Measurements from ENCODE around the gene PAIP1.
"Not testable (repeated sequence)": the region's sequence is repeated elsewhere in the genome, so short reads cannot be mapped to it uniquely, and the experiment has no call there.

PAIP1 gene

GRCh38 chr5:43571237-43571636, 14.4 kb upstream of the PAIP1 start:
- DNase-seq (ENCODE audit: low read depth), result no peak

- DNase-seq (ENCODE audit: low read depth), result no peak
Measured at GRCh38 chr5:43570450-43571158, 13.7 kb upstream of the PAIP1 start.

DNA sequence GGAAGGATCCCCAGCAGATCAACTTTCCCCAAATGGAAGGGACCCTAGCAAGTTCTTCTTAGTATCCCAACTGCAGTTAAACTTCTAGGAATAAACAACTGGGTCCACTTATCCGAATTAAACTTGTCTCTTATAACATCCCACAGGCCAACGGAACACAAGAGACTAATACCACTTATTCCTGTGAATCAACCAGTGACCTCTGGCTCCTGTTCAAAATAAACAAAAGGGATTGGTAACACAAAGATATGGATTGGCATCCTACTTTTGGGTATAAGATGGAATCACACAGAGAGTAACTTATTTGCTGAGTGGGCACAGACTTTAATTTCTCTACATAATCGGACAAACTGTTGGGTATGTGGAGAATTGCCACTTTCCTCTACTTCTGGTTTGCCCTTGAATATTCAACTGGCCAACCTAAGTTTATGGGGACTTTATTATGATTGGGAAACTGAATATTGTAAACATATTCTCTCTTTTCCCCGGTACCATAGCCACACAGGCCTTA, 12.4 kb upstream of the PAIP1 start:
- no peak for DNase-seq (ENCODE audit: low read depth)

DNA sequence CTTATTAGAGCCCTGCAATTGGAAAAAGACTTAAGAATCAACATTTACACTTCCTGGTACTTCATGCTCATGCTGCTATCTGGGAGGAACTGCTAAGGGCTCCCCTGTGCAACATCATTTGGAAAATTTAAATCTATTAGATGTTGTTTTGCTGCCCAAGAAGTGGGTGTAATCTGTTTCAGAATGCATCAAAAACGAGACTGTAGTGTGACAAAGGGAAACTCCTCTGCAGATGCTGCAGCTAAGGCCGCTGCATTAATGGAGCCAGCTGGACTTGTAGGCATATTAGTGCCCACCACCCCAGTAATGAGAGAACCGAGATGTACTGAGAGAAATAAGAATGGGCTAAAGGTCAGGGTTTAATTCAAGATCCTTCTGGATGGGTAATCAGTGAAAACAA, 11.1 kb upstream of the PAIP1 start:
- DNase-seq (ENCODE audit: low read depth), result no peak

- no peak for DNase-seq (ENCODE audit: low read depth)
Measured at GRCh38 chr5:43565043-43565442, 8.2 kb upstream of the PAIP1 start.

DNA sequence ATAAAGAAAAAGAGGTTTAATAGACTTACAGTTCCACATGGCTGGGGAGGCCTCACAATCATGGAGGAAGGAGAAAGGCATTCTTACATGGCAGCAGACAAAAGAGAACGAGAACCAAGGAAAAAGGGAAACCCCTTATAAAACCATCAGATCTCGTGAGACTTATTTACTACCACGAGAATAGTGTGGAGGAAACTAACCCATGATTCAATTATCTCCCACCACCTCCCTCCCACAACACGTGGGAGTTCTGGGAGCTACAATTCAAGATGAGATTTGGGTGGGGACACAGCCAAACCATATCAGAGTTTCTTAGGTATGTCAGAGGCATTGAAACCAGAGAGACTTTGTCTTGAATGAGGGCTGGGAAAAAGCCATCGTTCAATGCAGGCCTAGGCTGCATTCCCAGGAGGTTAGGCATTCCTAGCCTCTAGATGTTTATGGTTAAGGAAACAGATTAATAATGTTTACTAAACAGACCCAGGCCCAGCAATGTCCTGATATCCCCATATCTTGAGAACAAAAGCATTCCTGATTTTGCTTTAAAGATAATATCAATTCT, 7.5 kb upstream of the PAIP1 start:
- DNase-seq (ENCODE audit: low read depth), result no peak

- no peak for DNase-seq (ENCODE audit: low read depth)
Measured at GRCh38 chr5:43563321-43563720, 6.4 kb upstream of the PAIP1 start.

DNA sequence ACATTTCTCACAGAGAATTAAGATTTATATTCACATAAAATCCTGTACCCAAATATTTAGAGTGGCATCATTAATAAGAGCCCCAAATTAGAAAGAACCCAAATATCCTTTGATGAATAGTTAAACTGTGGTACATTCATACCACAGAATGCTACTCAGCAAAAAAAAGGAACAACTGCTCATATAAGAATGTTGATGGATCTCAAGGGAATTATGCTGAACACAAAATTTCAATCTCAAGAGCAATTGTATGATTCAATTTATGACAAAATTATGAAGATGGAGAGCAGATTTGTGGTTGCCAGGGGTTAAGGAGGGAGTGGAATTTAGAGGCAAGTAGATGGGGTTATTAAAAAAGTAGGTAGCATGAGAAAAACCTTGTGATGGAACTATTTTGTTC, 4.5 kb upstream of the PAIP1 start:
- no peak for DNase-seq (ENCODE audit: low read depth)

DNA sequence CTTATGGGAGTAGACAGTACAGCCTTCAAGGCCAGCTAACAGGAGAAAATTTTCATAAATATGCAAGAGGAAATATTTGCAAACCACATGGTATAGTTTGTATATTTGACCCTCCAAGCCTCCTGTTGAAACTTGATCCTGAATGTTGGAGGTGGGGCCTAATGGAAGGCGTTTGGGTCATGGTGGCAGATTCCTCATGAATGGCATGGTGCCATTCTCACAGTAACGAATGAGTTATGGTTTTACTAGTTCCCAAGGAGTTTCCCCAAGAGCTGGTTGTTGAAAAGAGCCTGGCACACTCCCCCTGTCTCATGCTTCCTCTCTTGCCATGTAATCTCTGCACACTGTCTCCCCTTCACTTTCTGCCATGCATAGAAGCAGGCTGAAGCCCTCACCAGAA, 3.3 kb upstream of the PAIP1 start:
- no peak for DNase-seq (ENCODE audit: low read depth)

GRCh38 chr5:43556607-43556856, 345 bp downstream of the PAIP1 start:
- not testable (repeated sequence) for DNase-seq (ENCODE audit: low read depth)

DNA sequence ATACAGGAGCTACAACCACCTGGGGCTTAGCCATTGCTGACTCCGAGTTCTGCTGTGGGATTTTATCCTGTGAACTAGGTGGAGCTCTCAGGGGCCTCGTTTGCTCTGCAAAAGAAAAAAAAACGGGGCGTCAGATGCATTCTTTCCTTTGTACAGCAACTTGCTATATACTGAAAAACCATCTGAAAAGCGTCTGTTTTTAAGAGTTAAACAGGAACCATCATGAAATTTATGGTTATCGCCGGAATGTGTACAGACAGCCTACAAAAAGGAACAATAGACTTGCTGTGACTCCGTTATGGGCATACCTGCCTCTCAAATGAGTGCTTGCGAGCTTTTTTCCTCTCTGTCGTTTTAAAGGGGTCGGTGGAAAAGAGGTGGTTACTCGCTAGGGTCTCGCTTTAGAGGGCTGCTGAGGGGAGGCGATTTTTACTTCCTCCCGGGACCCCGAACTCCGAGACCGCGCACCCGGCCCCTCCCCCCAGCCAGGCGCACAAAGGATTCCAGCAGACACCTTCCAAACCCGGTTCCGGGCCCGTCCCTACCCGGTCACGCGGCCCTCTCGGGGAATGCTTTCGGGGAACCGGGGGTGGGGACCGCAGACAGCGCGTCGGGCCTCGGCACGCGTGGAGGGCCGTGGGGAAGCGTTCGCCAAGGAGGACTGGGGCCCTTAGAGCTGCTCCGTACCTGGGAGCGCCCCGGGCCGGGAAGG, 826 bp downstream of the PAIP1 start:
- peak; percentile 20 for DNase-seq (ENCODE audit: low read depth)

DNA sequence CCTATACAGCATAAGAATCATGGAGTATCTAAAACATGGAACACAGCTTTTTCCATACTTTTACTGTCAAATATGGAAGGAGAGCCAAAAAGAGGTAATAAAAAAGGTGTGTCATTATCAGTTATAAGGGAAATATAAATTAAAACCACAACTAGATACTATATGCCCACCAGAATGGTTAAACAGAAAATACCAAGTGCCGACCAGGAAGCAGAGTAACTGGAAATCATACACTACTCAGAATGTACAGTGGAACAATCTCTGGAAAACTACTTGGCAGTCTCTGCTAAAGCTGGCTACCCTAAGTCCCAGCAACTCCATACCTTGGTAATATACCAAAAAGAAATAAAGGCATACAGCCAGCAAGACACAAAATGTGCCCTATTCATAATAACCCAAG, 2.4 kb downstream of the PAIP1 start:
- DNase-seq (ENCODE audit: low read depth), result no peak

DNA sequence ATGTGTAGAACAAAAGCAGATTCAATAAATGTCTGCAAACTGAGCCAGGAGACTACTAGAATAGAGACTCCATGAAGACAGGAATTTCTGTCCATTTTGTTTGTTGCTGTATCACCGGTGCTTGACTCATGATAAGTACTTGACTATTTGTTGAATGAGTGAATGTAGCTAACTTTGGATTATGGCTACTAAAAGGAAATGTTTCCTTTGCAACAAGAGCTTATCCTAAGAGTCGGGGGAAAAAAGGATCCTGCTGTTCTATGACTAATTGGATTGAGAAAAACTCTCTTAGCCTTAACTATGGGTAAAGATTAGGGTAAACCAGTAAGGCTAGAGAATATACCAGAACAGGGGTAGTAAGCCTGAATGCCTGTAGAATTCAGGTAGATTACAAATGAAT, 3.5 kb downstream of the PAIP1 start:
- no peak for DNase-seq (ENCODE audit: low read depth)

DNA sequence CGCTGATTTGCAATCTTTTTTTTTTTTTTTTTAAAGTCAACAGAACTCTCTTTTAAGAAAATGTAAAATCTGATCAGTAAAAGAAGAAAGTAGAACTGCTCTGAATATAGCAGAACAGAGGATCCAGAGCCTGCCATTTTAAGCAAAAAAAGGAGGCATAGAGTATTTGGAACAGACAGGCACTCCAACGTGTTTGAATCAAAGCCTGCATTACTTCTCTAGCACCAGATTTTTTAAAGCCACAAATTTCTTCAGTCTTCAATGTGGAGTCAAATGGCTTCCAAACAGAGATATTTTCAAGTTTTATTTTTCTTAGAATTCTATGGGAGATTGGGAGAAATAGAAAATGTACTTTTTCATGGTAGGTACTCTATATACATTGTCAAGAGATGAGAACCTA, 5.1 kb downstream of the PAIP1 start:
- DNase-seq (ENCODE audit: low read depth), result no peak

DNA sequence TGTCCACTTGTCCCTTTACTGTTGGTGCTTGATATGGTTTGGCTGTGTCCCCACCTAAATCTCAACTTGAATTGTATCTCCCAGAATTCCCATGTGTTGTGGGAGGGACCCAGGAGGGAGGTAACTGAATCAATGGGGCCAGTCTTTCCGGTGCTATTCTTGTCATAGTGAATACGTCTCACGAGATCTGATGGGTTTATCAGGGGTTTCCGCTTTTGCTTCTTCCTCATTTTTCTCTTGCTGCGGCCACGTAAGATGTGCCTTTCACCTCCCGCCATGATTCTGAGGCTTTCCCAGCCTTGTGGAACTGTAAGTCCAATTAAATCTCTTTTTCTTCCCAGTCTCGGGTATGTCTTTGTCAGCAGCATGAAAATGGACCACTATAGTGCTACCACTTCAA, 7.6 kb downstream of the PAIP1 start:
- DNase-seq (ENCODE audit: low read depth), result not testable (repeated sequence)

DNA sequence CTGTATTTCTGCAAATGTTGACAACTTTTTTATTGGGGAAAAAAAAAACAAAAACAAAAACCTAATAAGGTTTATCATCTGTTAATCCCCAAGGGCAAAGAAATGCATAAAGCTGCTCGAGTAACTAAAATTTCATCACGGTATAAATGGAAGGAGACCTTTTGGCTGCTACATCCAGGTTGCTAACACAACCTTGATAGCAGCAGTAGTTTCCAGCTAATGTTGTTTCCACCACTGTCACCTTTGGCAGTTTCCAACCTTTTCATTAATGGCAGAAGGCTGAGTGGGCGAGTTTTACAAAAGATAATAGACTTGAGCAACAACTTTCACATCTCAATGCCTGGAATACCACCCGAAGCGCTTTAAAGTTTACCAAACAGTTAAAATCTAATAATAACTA, 8.5 kb downstream of the PAIP1 start:
- no peak for DNase-seq (ENCODE audit: low read depth)

DNA sequence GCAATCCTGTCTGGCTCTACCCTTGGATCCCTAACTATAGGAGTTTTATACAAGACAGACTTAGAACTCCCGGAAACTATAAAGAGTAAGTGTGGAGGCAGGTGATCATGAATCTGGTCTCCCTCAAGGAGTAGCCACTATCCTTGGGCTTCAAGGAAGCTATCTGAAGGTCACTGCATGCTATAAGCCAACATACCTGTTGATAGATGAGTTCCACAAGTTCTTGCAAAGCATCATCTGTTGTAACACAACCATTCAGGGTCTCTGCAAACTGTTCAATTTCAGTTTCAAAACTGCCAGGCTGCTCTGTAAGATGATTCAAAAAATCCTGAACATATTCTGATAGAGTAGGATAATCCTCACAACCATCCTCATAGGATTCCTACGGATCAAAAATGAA, 9.3 kb downstream of the PAIP1 start:
- no peak for DNase-seq (ENCODE audit: low read depth)

- DNase-seq (ENCODE audit: low read depth), result no peak
Measured at GRCh38 chr5:43543434-43543833, 13.4 kb downstream of the PAIP1 start.

- DNase-seq (ENCODE audit: low read depth), result no peak
Measured at GRCh38 chr5:43540746-43541145, 16.1 kb downstream of the PAIP1 start.

DNA sequence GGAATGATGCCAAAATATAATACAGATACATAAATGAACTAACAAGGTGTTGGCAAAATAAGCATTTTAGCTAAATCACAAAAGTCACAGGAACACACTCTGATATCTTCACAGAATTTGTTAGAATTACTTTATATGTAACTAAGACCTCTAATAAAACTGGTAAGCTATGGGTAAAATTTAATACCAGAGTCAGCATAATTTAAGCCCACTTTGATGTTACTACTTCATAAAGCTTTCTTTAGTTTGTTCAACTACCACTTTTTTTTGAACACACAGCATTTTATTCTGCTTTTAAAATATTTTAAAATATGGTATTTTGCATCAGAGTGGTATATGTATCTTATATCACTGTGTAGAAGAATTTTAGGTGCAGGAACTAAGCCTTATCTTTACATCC, 19.9 kb downstream of the PAIP1 start:
- DNase-seq (ENCODE audit: low read depth), result no peak

GRCh38 chr5:43533646-43534045, 23.2 kb downstream of the PAIP1 start:
- no peak for DNase-seq (ENCODE audit: low read depth)

DNA sequence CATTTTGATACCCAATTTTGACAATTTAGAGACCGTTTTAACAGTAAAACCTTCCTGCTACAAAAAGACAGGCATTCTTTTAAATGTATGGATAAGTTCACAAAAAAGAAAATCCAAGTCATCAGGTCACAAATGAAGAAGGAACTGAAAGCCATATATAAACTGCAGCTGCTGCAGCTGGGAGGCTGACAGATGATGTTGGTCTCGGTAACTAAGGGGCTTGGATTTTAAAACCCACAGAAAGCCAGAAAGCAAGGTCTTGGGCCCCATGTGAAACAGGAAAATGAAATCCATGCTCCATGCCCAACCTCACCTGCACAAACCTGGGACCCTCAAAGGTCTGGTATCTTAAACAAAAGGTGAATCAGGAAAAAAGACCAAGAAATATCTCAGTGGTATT, 26.2 kb downstream of the PAIP1 start:
- DNase-seq (ENCODE audit: low read depth), result no peak

DNA sequence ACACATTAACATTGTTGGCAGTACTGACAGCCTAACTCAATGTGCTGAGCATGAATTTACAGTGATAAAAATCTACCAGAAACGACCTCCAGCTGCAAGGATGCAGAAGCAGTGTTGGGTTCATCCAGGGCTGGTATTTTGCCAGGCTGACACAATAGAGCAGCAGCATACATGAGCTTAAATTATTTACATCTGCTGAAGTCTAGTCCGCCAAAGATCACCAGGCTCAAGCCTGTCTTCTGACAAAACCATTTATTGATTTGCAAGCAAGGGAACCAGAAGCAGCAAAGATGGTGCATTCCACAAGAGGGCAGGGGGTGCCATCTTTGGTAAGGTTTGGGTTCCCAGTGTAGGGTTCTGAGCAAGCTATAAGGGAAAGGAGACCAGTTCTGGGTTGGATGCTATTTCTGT, 33.2 kb downstream of the PAIP1 start:
- no peak for DNase-seq (ENCODE audit: low read depth)

DNA sequence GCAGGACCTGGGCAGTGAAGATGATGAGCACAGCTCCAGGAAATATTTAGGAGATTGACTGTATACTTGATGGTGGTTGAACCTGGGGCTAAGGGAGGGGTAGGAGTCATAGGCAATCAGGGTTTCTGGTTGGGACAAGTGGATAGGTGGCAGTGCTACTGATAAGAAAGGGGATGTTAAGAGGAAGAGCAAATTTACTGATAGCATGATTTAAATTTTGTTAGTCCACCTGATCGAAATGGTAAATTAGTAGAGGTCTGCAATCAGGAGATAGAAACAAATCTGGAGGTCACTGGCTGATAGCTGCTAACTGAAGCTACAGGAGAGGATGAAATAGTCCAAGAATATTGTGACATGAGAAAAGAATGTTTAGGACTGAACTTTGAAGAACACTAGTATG, 36.3 kb downstream of the PAIP1 start:
- DNase-seq (ENCODE audit: low read depth), result no peak
